ENCODE results near the gene AHNAK2.

DNA sequence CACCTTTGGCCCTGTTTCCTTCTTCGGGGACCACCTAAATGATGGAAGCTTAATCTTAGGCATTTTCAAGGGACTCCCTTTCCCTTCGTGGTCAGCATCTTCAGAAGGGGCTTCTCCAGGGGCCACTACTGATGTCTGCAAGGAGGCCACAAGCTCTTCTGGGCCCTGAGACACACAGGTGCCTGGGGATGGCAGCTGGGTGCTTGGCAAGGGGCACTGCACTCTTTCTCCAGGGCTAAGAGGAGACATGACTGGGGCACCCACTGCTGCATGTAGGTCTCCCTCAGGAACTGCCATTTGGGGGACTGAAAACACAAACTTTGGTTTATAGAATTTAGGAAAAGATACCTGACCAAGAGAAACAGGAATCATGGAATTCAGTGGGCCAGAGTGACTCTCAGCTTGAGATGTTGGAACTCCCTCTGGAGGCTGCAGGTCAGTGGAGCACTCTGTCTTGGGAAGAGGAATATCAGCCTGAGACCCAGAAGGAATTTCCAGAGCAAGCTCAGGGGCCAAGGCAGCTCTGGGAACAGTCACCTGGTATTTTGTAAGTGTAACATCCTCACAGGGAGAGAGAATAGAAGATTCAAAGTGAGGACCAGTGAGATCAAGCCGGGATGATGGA lies 37.5 kb downstream of the AHNAK2 start:
- TF ChIP-seq, protein P1, sequence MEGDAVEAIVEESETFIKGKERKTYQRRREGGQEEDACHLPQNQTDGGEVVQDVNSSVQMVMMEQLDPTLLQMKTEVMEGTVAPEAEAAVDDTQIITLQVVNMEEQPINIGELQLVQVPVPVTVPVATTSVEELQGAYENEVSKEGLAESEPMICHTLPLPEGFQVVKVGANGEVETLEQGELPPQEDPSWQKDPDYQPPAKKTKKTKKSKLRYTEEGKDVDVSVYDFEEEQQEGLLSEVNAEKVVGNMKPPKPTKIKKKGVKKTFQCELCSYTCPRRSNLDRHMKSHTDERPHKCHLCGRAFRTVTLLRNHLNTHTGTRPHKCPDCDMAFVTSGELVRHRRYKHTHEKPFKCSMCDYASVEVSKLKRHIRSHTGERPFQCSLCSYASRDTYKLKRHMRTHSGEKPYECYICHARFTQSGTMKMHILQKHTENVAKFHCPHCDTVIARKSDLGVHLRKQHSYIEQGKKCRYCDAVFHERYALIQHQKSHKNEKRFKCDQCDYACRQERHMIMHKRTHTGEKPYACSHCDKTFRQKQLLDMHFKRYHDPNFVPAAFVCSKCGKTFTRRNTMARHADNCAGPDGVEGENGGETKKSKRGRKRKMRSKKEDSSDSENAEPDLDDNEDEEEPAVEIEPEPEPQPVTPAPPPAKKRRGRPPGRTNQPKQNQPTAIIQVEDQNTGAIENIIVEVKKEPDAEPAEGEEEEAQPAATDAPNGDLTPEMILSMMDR (conservative IDR thresholded peaks at IDR 0.05) = peak; percentile 56
- TF ChIP-seq EZH2 (IDR thresholded peaks at IDR 0.05; ENCODE audit: low read depth) = no peak
